ENCODE measurements around the gene GSE1. TPM values are rescaled to one million over a fixed set of nuclear protein-coding genes. Genes with fewer than 3 reads are reported as not detected.

Gene GSE1
- total and polyA plus RNA-seq, 9 of the 15 experiments (the other 6 are each of a cell fraction or from before 2014, with no cell fraction given), result 12.2 to 244 (median 57.9) TPM

GRCh38 chr16:85690469-85691064, 77.4 kb downstream of the GSE1 start (continued):
- TF ChIP-seq E2F1 (CRISPR knock-in tag; IDR thresholded peaks at IDR 0.05) (no peak), ZNF217 (CRISPR knock-in tag; IDR thresholded peaks at IDR 0.05) (no peak), PHF20 (IDR thresholded peaks at IDR 0.05; ENCODE audit: partially characterized antibody) (no peak), KLF6 (CRISPR knock-in tag; IDR thresholded peaks at IDR 0.05; ENCODE audit: borderline replicate concordance) (no peak), ZNF609 (CRISPR knock-in tag; IDR thresholded peaks at IDR 0.05; ENCODE audit: borderline replicate concordance) (0 out of 2 replicates have a peak, but pooled peaks have one; percentile 32), GTF2B (IDR thresholded peaks at IDR 0.05; ENCODE audit: extremely low read depth, insufficient read length) (no peak), PPARD (CRISPR knock-in tag; IDR thresholded peaks at IDR 0.05) (no peak)
